ENCODE measurements around the gene FMNL3.
A peak's percentile ranks its signal among the peaks of the same experiment; 100 is the strongest.
"Not testable (repeated sequence)": the region's sequence is repeated elsewhere in the genome, so short reads cannot be mapped to it uniquely, and the experiment has no call there.

Gene FMNL3

DNA sequence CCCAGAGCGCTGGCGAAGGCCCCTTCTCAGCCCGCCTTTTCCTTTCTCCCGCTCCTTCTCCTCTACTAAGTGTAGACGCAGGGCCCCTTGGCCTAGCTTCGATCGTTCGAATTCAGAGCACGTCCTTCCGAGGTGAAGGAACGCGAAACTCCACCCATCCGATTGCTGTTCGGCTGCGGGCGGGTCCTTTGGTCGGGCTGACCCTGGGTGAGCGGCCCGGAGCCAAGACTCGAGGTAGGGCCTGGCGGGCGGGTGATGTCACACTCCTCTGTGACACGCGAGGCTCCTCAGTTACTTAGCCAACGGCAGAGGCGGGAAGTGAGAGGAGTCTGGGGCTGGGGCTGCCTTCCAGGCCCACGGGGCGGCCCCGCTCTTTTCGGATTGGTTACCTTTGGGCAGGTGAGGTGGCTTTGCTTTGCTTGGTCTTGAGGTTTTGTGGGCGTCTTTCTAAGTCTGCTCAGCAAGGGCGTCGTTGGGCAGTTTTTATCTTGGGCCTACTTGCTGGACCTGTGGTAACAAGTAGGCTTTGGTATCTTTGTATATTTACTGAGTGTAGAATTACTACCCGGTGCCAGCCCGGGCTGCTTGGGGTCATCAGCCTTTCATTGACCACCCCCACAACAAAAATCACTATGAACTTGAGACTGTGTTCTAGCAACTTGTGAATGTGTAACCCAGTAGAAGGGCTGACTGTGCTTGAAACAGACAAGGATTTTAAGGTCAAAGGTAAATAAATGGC is 34.8 kb upstream of the FMNL3 start:
- peak overlapping the region; percentile 91 for H3K4me3 ChIP-seq (ENCODE audit: low read depth, low read length)

DNA sequence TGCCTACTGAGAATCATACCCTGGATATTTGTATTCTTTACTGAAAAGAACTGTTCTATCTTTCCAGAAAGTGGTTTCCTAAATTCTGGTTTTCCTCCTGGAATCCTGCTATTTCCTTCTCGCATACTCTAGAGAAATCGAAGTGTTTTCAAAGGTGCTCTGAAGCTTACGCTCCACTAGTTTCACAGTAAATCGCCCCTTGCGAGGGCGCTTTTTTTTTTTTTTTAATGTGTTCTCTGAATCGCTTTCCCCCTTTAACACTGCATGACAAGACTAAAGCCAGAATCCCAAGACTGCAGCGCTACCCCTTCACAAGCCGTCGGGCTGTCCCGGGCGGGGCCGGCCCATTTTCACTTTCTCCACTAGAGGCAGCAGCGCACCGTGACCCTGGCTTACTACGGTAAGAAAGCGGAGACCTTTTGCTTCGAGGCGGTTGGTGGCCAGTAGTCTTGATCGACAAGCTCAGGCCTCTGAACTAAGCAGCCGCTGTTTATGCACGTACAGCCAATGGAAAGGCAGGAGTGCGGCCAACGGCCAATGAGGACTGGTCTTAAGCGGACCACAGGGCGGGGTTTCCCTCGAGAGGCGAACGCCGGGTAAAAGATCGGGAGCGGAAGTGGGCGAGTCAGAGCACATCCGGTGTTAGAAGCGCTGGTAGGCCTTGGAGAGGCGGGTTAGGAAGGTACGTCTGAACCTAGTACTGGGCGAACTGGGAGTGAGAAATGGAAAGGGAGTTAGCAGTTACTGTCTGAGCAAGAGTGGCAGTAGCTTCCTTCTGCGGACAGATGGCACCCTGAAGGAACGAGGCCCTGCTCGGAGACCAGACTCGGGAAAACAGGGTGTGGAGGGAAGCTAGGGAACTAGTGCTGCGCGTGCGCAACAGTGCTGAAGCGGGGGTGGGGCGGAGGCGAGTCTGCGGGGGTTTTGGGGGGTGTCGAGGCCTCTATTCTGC is 34.0 kb upstream of the FMNL3 start, which contains the start of gene TMBIM6:
Gene TMBIM6 (plus strand): TSS at position 628 of the 952 bp plus-strand sequence. CDS start 10,937 bp downstream, outside the sequence.
- TF ChIP-seq, protein P1, sequence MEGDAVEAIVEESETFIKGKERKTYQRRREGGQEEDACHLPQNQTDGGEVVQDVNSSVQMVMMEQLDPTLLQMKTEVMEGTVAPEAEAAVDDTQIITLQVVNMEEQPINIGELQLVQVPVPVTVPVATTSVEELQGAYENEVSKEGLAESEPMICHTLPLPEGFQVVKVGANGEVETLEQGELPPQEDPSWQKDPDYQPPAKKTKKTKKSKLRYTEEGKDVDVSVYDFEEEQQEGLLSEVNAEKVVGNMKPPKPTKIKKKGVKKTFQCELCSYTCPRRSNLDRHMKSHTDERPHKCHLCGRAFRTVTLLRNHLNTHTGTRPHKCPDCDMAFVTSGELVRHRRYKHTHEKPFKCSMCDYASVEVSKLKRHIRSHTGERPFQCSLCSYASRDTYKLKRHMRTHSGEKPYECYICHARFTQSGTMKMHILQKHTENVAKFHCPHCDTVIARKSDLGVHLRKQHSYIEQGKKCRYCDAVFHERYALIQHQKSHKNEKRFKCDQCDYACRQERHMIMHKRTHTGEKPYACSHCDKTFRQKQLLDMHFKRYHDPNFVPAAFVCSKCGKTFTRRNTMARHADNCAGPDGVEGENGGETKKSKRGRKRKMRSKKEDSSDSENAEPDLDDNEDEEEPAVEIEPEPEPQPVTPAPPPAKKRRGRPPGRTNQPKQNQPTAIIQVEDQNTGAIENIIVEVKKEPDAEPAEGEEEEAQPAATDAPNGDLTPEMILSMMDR (IDR thresholded peaks at IDR 0.05; ENCODE audit: low read depth, low read length): peak; percentile 86
- H3K4me3 ChIP-seq (ENCODE audit: low read depth, low read length): peak within 1 kb of the TSS; percentile 91

More for the DNA sequence above, 34.8 kb upstream of the FMNL3 start:
- TF ChIP-seq, protein P1 (IDR thresholded peaks at IDR 0.05; ENCODE audit: low read depth, low read length): no peak

DNA sequence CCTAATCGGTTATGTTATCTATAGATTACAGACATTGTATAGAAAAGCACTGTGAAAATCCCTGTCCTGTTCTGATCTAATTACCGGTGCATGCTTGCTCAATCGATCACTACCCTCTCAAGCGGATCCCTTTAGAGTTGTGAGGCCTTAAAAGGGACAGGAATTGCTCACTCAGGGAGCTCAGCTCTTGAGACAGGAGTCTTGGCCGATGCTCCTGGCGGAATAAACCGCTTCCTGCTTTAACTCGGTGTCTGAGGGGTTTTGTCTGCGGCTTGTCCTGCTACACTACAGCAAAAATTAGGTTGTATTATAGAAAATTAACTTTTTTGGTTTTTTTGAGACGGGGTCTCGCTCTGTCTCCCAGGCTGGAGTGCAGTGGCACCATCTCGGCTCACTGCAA is 33.1 kb upstream of the FMNL3 start:
- not testable (repeated sequence) for H3K4me3 ChIP-seq (ENCODE audit: low read depth, low read length)

DNA sequence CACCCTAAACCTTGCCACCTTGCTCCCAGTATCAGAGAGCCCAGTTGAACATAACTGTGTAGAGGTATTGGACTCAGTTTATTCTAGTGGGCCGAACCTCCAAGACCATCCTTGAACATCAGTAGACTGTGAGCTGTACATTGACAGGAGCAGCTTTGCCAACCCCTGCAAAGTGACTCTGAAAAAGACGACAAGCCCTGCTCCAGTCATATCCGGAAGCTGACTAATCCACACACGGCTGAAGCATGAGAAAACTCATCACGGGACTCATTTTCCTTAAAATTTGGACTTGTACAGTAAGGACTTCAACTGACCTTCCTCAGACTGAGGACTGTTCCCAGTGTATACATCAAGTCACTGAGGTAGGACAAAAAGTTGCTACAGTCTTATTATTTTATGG is 31.5 kb upstream of the FMNL3 start:
- not testable (repeated sequence) for H3K4me3 ChIP-seq (ENCODE audit: low read depth, low read length)

DNA sequence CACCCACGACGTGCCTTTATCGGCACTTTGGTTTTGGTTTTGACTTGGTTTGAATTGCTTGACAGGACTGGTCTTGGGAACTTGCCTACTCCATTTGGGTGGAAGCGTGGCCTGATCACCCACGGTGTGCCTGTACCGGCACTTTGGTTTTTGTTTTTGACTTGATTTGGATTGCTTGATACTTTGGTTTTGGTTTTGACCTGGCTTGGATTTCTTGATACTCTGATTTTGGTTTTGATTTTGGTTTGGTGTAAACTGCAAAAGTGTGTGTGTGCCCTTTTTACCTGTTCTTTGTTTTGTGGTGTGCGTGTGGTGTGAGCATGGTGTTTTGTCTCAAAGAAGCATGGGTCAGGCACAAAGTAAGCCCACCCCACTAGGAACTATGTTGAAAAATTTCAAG is 27.7 kb upstream of the FMNL3 start:
- not testable (repeated sequence) for H3K4me3 ChIP-seq (ENCODE audit: low read depth, low read length)

DNA sequence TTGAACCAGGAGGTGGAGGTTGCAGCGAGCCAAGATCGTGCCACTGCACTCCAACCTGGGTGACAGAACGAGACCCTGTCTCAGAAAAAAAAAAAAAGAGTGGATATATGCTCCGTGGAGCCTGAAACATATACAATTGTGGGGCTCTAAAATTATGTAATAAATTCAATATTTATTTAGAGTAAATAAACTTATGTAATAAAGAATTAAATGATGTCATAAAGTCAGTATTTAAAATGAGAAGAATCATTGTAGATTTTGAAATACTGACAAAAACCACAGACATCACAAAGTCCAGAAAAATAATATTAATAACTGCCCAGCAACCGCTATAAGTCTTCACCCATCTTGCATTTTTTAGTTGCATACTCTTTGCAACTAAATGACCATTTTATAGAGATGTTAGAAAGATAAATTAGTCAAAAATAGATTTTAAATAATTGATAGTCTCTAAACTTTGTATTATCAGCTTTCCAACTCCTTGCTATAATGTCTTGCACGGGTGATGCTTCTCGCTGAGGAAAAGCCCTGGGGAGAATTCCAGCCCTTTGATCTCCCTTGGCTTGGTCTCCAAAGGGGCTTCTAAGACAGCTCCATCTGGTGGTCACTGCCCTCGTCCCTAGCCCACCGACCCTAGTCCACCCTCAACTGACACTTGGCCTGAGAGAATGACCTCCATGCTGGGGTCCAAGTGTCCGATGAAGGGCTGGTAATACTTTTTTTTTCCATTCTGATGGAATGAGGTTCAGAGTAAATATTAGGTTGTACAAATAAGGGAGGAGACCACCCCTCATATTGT is 26.2 kb upstream of the FMNL3 start:
- TF ChIP-seq, protein P1 (IDR thresholded peaks at IDR 0.05; ENCODE audit: low read depth, low read length): no peak
- H3K4me3 ChIP-seq (ENCODE audit: low read depth, low read length): no peak overlapping the region

DNA sequence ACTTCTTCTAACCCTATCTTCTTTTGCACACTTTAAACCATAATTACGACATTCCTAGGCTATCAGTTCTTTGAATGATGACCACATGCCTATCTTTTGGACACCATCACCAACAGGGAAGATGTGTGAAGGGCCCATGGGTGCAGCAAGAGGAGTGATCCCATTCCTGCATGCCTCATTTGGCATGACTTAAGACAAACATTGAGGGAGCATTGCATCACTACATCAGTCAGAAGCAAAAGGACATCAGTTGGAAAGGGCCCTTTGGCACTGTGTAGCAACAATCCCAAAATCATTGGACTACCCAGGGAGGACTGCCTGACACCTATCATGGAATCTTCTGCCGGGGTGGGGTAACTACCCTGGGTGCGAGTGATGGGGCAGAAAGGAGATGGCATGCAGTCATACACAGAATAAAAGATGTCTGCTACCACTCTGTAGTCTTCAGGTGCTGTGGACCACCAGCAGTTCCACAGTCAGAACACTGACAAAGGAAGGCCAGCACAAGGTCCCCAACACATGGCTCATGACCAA is 23.4 kb upstream of the FMNL3 start:
- H3K4me3 ChIP-seq (ENCODE audit: low read depth, low read length): no peak overlapping the region
- TF ChIP-seq, protein P1 (IDR thresholded peaks at IDR 0.05; ENCODE audit: low read depth, low read length): no peak

DNA sequence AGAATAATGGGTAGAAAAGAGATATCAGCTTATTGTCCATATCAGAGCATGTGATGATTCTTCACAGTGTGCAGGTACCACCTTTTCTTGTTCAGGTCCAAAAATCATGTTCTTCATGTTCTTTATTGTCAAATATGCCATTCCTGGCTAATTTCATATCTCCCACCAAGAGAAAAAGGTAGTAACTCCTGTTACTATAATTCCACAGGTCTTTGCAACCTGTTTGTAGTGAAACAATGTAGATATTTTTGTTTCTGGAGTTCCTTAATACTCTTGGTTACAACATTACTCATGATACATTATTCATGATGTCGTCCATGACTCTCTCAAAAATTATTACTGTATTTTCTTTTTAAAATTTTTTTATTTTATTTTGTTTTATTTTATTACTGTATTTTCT is 22.8 kb upstream of the FMNL3 start:
- TF ChIP-seq, protein P1 (IDR thresholded peaks at IDR 0.05; ENCODE audit: low read depth, low read length): no peak
- no peak overlapping the region for H3K4me3 ChIP-seq (ENCODE audit: low read depth, low read length)
